Activated naive CD8-positive, alpha-beta T cell treated with anti-CD3 and anti-CD28 coated beads, Interleukin-2, amount 10 ng/mL, durations not matched to agents 7 days and 5 days (primary cell): ENCODE results near the gene RMND5A. TPM values are rescaled to one million over a fixed set of nuclear protein-coding genes. Genes with fewer than 3 reads are reported as not detected.

Experiments used
- ATAC-seq: fragments of 150-1000 bp; cut with Tn5 transposase; one replicate; pipeline ENCODE4 v1.10.0; 2021; ENCODE audit warnings: low read depth, moderate library complexity
- POLR2A ChIA-PET: fragments of 350-600 bp; sonication (Branson Sonifier 250); formaldehyde crosslinking; loops from one replicate; lab custom pipeline; 2021; ENCODE audit warnings: antibody characterized with exemption; lab: Charles Lee
- DNase-seq: peaks from one replicate; pipeline ENCODE4 v3.0.0; 2021
- H3K27ac Mint-ChIP-seq: one replicate; pipeline ENCODE4 v1.8.0; 2022; ENCODE audit warnings: mild to moderate bottlenecking, mixed read lengths
- H3K27me3 Mint-ChIP-seq: one replicate; pipeline ENCODE4 v1.8.0; 2022; ENCODE audit warnings: mild to moderate bottlenecking, moderate library complexity, mixed read lengths
- H3K36me3 Mint-ChIP-seq: one replicate; pipeline ENCODE4 v1.8.0; 2021; ENCODE audit warnings: mild to moderate bottlenecking, mixed read lengths
- H3K4me1 Mint-ChIP-seq: one replicate; pipeline ENCODE4 v1.8.0; 2021; ENCODE audit warnings: mixed read lengths
- H3K4me3 Mint-ChIP-seq: one replicate; pipeline ENCODE4 v1.8.0; 2022; ENCODE audit warnings: mild to moderate bottlenecking, moderate library complexity, mixed read lengths
- H3K9me3 Mint-ChIP-seq: one replicate; pipeline ENCODE4 v1.8.0; 2021; ENCODE audit warnings: mixed read lengths
- total RNA-seq, 2 experiments: library from RNA; stranded (reverse); gene quantifications; one replicate each; pipeline ENCODE4 v1.2.3, GENCODE V29; 2021

Gene RMND5A
- total RNA-seq, 2 experiments from 2014 or later = 36.1 to 42.1 TPM

- POLR2A ChIA-PET = interaction anchor here (2.8 to 19.1 kb wide), 3 partner anchors 10 to 24 kb away, joined by 17 to 755 read pairs (median 25); partner anchors contain the start of gene CD8A
- ATAC-seq (no peak), DNase-seq (no peak)
- Mint-ChIP-seq H3K4me3 (no peak overlapping the region), H3K4me1 (peaks cover 44% of the 10 kb centered on the region), H3K36me3 (peaks cover 23% of the 10 kb centered on the region), H3K27ac (no peak overlapping the region), H3K9me3 (no peaks in the 10 kb centered on the region), H3K27me3 (no peaks in the 10 kb centered on the region)
Observed at GRCh38 chr2:86781363-86781762, 61.3 kb downstream of the RMND5A start.

- POLR2A ChIA-PET = interaction anchor here (1.0 to 19.1 kb wide), 7 partner anchors 9 to 341 kb away, joined by 3 to 755 read pairs (median 20); partner anchors contain the start of gene CD8A
Observed at GRCh38 chr2:86782748-86783147, 62.7 kb downstream of the RMND5A start.

GRCh38 chr2:86783615-86784339 lies 63.7 kb downstream of the RMND5A start:
- ATAC-seq (no peak), DNase-seq (no peak)
- H3K4me3 Mint-ChIP-seq = peak overlapping the region; percentile 93
- peaks cover 42% of the 10 kb centered on the region for H3K36me3 Mint-ChIP-seq
- H3K27me3 Mint-ChIP-seq = no peaks in the 10 kb centered on the region
- H3K4me1 Mint-ChIP-seq = peaks cover 58% of the 10 kb centered on the region
- POLR2A ChIA-PET = interaction anchor here (1.3 to 19.1 kb wide), 7 partner anchors 8 to 40 kb away, joined by 3 to 755 read pairs (median 20); partner anchors contain the start of gene CD8A
- peak overlapping the region; percentile 99 for H3K27ac Mint-ChIP-seq
- no peaks in the 10 kb centered on the region for H3K9me3 Mint-ChIP-seq

More at GRCh38 chr2:86782748-86783147, 62.7 kb downstream of the RMND5A start:
- H3K36me3 Mint-ChIP-seq = peaks cover 32% of the 10 kb centered on the region
- ATAC-seq (no peak), DNase-seq (no peak)
- H3K4me1 Mint-ChIP-seq = peaks cover 51% of the 10 kb centered on the region
- no peaks in the 10 kb centered on the region for H3K27me3 Mint-ChIP-seq
- peak overlapping the region; percentile 51 for H3K27ac Mint-ChIP-seq
- no peak overlapping the region for H3K4me3 Mint-ChIP-seq
- no peaks in the 10 kb centered on the region for H3K9me3 Mint-ChIP-seq

GRCh38 chr2:86785456-86785855 lies 65.4 kb downstream of the RMND5A start:
- H3K4me1 Mint-ChIP-seq = peaks cover 59% of the 10 kb centered on the region
- peak; percentile 80 for DNase-seq
- H3K4me3 Mint-ChIP-seq = peak overlapping the region; percentile 93
- peak overlapping the region; percentile 99 for H3K27ac Mint-ChIP-seq
- ATAC-seq = peak; percentile 75
- no peaks in the 10 kb centered on the region for H3K9me3 Mint-ChIP-seq
- H3K27me3 Mint-ChIP-seq = no peaks in the 10 kb centered on the region
- POLR2A ChIA-PET = interaction anchor here (0.8 to 19.1 kb wide), 12 partner anchors 9 to 1459 kb away, joined by 4 to 755 read pairs (median 17); partner anchors contain the start of gene KDM3A
- peaks cover 51% of the 10 kb centered on the region for H3K36me3 Mint-ChIP-seq

GRCh38 chr2:86786001-86786536 lies 66.0 kb downstream of the RMND5A start:
- no peaks in the 10 kb centered on the region for H3K9me3 Mint-ChIP-seq
- H3K36me3 Mint-ChIP-seq = peaks cover 51% of the 10 kb centered on the region
- POLR2A ChIA-PET = interaction anchor here (0.6 to 19.1 kb wide), 12 partner anchors 9 to 586 kb away, joined by 3 to 755 read pairs (median 17); partner anchors contain the start of gene KDM3A
- H3K27me3 Mint-ChIP-seq = no peaks in the 10 kb centered on the region
- H3K27ac Mint-ChIP-seq = peak overlapping the region; percentile 99
- DNase-seq (peak; percentile 74), ATAC-seq (peak; percentile 51)
- H3K4me3 Mint-ChIP-seq = peak overlapping the region; percentile 93
- peaks cover 57% of the 10 kb centered on the region for H3K4me1 Mint-ChIP-seq

- Mint-ChIP-seq H3K36me3 (peaks cover 51% of the 10 kb centered on the region), H3K27ac (peak overlapping the region; percentile 99), H3K4me3 (peak overlapping the region; percentile 93), H3K27me3 (no peaks in the 10 kb centered on the region), H3K9me3 (no peaks in the 10 kb centered on the region), H3K4me1 (peaks cover 53% of the 10 kb centered on the region)
- POLR2A ChIA-PET = interaction anchor here (0.6 to 19.1 kb wide), 9 partner anchors 7 to 593 kb away, joined by 3 to 755 read pairs (median 7); partner anchors contain the start of gene KDM3A
- ATAC-seq = peak; percentile 8
- DNase-seq = peak; percentile 56
Observed at GRCh38 chr2:86787736-86788135, 67.6 kb downstream of the RMND5A start.

- ATAC-seq = no peak
- Mint-ChIP-seq H3K4me3 (peak overlapping the region; percentile 93), H3K27ac (peak overlapping the region; percentile 99), H3K27me3 (no peaks in the 10 kb centered on the region), H3K9me3 (no peaks in the 10 kb centered on the region), H3K36me3 (peaks cover 51% of the 10 kb centered on the region), H3K4me1 (peaks cover 55% of the 10 kb centered on the region)
- POLR2A ChIA-PET = interaction anchor here (0.6 to 19.1 kb wide), 7 partner anchors 7 to 593 kb away, joined by 3 to 755 read pairs (median 26); partner anchors contain the start of gene KDM3A
- DNase-seq = peak; percentile 47
Observed at GRCh38 chr2:86788165-86788564, 68.1 kb downstream of the RMND5A start.

- no peaks in the 10 kb centered on the region for H3K9me3 Mint-ChIP-seq
- peaks cover 48% of the 10 kb centered on the region for H3K36me3 Mint-ChIP-seq
- POLR2A ChIA-PET = interaction anchor here (8.2 to 19.1 kb wide), 2 partner anchors 17 to 34 kb away, joined by 145 to 755 read pairs; no protein-coding TSS in a partner anchor
- no peak for ATAC-seq
- no peaks in the 10 kb centered on the region for H3K27me3 Mint-ChIP-seq
- peak overlapping the region; percentile 99 for H3K27ac Mint-ChIP-seq
- peak; percentile 77 for DNase-seq
- H3K4me3 Mint-ChIP-seq = peak overlapping the region; percentile 93
- peaks cover 55% of the 10 kb centered on the region for H3K4me1 Mint-ChIP-seq
Observed at GRCh38 chr2:86788881-86789686, 69.0 kb downstream of the RMND5A start.

- H3K27ac Mint-ChIP-seq = peak overlapping the region; percentile 99
- POLR2A ChIA-PET = interaction anchor here (1.5 to 19.1 kb wide), 5 partner anchors 7 to 348 kb away, joined by 3 to 755 read pairs (median 17); partner anchors contain the start of gene KDM3A
- H3K4me3 Mint-ChIP-seq = peak overlapping the region; percentile 93
- H3K4me1 Mint-ChIP-seq = peaks cover 55% of the 10 kb centered on the region
- peaks cover 43% of the 10 kb centered on the region for H3K36me3 Mint-ChIP-seq
- no peaks in the 10 kb centered on the region for H3K9me3 Mint-ChIP-seq
- H3K27me3 Mint-ChIP-seq = no peaks in the 10 kb centered on the region
- ATAC-seq (no peak), DNase-seq (peak; percentile 51)
Observed at GRCh38 chr2:86789687-86790133, 69.6 kb downstream of the RMND5A start.

GRCh38 chr2:86790134-86790675 lies 70.1 kb downstream of the RMND5A start:
- POLR2A ChIA-PET = interaction anchor here (0.7 to 19.1 kb wide), 7 partner anchors 7 to 349 kb away, joined by 3 to 755 read pairs (median 15); partner anchors contain the start of gene KDM3A
- Mint-ChIP-seq H3K4me1 (peaks cover 55% of the 10 kb centered on the region), H3K27ac (peak overlapping the region; percentile 99), H3K9me3 (no peaks in the 10 kb centered on the region), H3K27me3 (no peaks in the 10 kb centered on the region), H3K36me3 (peaks cover 43% of the 10 kb centered on the region), H3K4me3 (peak overlapping the region; percentile 93)
- ATAC-seq (no peak), DNase-seq (peak; percentile 69)

GRCh38 chr2:86790676-86791572 lies 70.8 kb downstream of the RMND5A start, which contains the start of gene CD8A:
Gene CD8A (minus strand): TSS chr2:86790913. CDS start chr2:86790825, 88 bp downstream.
- POLR2A ChIA-PET = interaction anchor here (0.7 to 19.1 kb wide), 11 partner anchors 8 to 349 kb away, joined by 3 to 755 read pairs (median 8); partner anchors contain the start of genes CD8B and KDM3A
- peak within 1 kb of the TSS; percentile 93 for H3K4me3 Mint-ChIP-seq
- peak within 1 kb of the TSS; percentile 99 for H3K27ac Mint-ChIP-seq
- H3K36me3 Mint-ChIP-seq = peaks cover 42% of the 10 kb centered on the region
- H3K27me3 Mint-ChIP-seq = no peaks in the 10 kb centered on the region
- peaks cover 2% of the 10 kb centered on the region for H3K9me3 Mint-ChIP-seq
- DNase-seq = peak; percentile 86
- ATAC-seq = peak; percentile 34
- H3K4me1 Mint-ChIP-seq = peaks cover 55% of the 10 kb centered on the region
